ENCODE measurements around the gene PARVG.
"Not testable (repeated sequence)": the region's sequence is repeated elsewhere in the genome, so short reads cannot be mapped to it uniquely, and the experiment has no call there.

The PARVG gene

DNA sequence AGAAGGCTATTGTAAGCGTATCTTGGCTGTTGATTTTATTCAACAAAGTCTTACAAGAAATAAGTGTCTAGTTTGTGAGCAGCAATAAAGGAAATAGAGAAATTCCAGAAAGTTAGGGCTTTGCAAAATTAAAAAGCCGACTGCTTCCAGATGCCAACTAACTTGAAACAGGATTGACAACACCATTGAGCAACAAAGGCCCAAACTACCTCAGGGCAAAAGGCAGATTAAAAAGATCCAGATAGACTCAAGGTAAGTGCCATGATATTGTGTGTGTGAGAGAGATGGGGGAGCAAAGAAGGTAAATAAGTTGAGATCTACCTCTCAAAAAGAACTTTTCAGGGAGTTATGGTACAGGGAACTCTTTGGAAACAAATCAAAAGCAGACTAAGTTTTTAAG lies 49.1 kb downstream of the PARVG start:
- no peak for DNase-seq
- H2BK120ac ChIP-seq (ENCODE audit: low read depth, low read length), result no peak overlapping the region
- no peak overlapping the region for H2AK5ac ChIP-seq (ENCODE audit: low read length, severe bottlenecking)
- H3K9ac ChIP-seq (ENCODE audit: low read length), result no peak overlapping the region
- H3K9me3 ChIP-seq (ENCODE audit: control insufficient read depth, low read length), result peaks cover 14% of the 10 kb centered on the region
- H3K27me3 ChIP-seq (ENCODE audit: control insufficient read depth in 1 of 2, insufficient read depth in 1 of 2, low read length in 2 of 2), result peaks cover 0 to 17% of the 10 kb centered on the region in 2 experiments
- H3K14ac ChIP-seq (ENCODE audit: low read length in 2 of 2), result no peak overlapping the region
- no peak overlapping the region for H4K8ac ChIP-seq (ENCODE audit: low read length)
- H3K79me1 ChIP-seq (replicated peaks; ENCODE audit: low read length, poor library complexity, severe bottlenecking), result no peaks in the 10 kb centered on the region
- H3K23ac ChIP-seq (ENCODE audit: low read length in 2 of 2), result no peak overlapping the region
- no peak overlapping the region for H2BK15ac ChIP-seq (ENCODE audit: low read depth, poor library complexity, severe bottlenecking)
- no peak overlapping the region for H4K91ac ChIP-seq (ENCODE audit: low read length)
- no peak overlapping the region for H3K18ac ChIP-seq (ENCODE audit: low read depth in 1 of 2, low read length in 2 of 2)
- no peaks in the 10 kb centered on the region for H3K36me3 ChIP-seq (ENCODE audit: control insufficient read depth in 1 of 2, insufficient read depth in 2 of 2, low read depth in 1 of 2, low read length in 2 of 2)
- no peak overlapping the region for H3K4me3 ChIP-seq (ENCODE audit: insufficient read depth in 1 of 2, low read depth in 1 of 2, low read length in 2 of 2)
- 69% methylated on average over 2 of the region's 2 CpGs for WGBS
- no peak overlapping the region for H3K4ac ChIP-seq (ENCODE audit: low read depth in 1 of 2, low read length in 2 of 2)
- H2AFZ ChIP-seq (ENCODE audit: low read depth, low read length), result no peak overlapping the region
- H3K4me1 ChIP-seq (ENCODE audit: control insufficient read depth, insufficient read depth, low read depth, low read length), result no peaks in the 10 kb centered on the region
- H2BK5ac ChIP-seq (ENCODE audit: low read depth, low read length, poor library complexity, severe bottlenecking), result no peak overlapping the region
- H3K27ac ChIP-seq (ENCODE audit: low read length, poor library complexity, severe bottlenecking), result no peak overlapping the region
- H3K4me2 ChIP-seq (ENCODE audit: low read length, poor library complexity, severe bottlenecking), result no peak overlapping the region
- no peak overlapping the region for H2BK12ac ChIP-seq (ENCODE audit: low read length in 2 of 2)

- H3K79me1 ChIP-seq (replicated peaks; ENCODE audit: low read length, poor library complexity, severe bottlenecking), result no peaks in the 10 kb centered on the region
- DNase-seq, result no peak
- no peak overlapping the region for H4K91ac ChIP-seq (ENCODE audit: low read length)
- no peak overlapping the region for H3K18ac ChIP-seq (ENCODE audit: low read depth in 1 of 2, low read length in 2 of 2)
- no peak overlapping the region for H3K4ac ChIP-seq (ENCODE audit: low read depth in 1 of 2, low read length in 2 of 2)
- H3K9me3 ChIP-seq (ENCODE audit: control insufficient read depth, low read length), result peaks cover 14% of the 10 kb centered on the region
- no peaks in the 10 kb centered on the region for H3K4me1 ChIP-seq (ENCODE audit: control insufficient read depth, insufficient read depth, low read depth, low read length)
- no peak overlapping the region for H4K8ac ChIP-seq (ENCODE audit: low read length)
- no peak overlapping the region for H3K27ac ChIP-seq (ENCODE audit: low read length, poor library complexity, severe bottlenecking)
- no peak overlapping the region for H2BK5ac ChIP-seq (ENCODE audit: low read depth, low read length, poor library complexity, severe bottlenecking)
- no peak overlapping the region for H3K4me3 ChIP-seq (ENCODE audit: insufficient read depth in 1 of 2, low read depth in 1 of 2, low read length in 2 of 2)
- WGBS, result 76% methylated on average over 3 of the region's 4 CpGs
- H2AFZ ChIP-seq (ENCODE audit: low read depth, low read length), result no peak overlapping the region
- H2AK5ac ChIP-seq (ENCODE audit: low read length, severe bottlenecking), result no peak overlapping the region
- H3K23ac ChIP-seq (ENCODE audit: low read length in 2 of 2), result no peak overlapping the region
- H3K4me2 ChIP-seq (ENCODE audit: low read length, poor library complexity, severe bottlenecking), result no peak overlapping the region
- H3K14ac ChIP-seq (ENCODE audit: low read length in 2 of 2), result no peak overlapping the region
- no peak overlapping the region for H2BK120ac ChIP-seq (ENCODE audit: low read depth, low read length)
- no peak overlapping the region for H2BK12ac ChIP-seq (ENCODE audit: low read length in 2 of 2)
- H3K36me3 ChIP-seq (ENCODE audit: control insufficient read depth in 1 of 2, insufficient read depth in 2 of 2, low read depth in 1 of 2, low read length in 2 of 2), result no peaks in the 10 kb centered on the region
- H3K27me3 ChIP-seq (ENCODE audit: control insufficient read depth in 1 of 2, insufficient read depth in 1 of 2, low read length in 2 of 2), result peaks cover 0 to 3% of the 10 kb centered on the region in 2 experiments
- H2BK15ac ChIP-seq (ENCODE audit: low read depth, poor library complexity, severe bottlenecking), result no peak overlapping the region
- no peak overlapping the region for H3K9ac ChIP-seq (ENCODE audit: low read length)
Observed at GRCh38 chr22:44231233-44231632, 50.5 kb downstream of the PARVG start.

DNA sequence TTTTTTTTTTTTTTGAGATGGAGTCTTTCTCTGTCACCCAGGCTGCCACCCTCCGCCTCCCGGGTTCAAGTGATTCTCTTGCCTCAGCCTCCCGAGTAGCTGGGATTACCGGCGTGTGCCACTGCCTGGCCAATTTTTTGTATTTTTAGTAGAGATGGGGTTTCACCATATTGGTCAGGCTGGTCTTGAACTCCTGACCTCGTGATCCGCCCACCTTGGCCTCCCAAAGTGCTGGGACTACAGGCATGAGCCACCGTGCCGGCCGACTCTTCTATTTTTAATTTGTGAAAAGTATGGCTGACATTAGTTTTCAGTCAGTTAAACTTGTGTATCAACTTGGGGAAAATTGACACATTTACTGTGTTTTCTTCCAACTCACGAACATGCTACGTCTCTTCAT lies 53.6 kb downstream of the PARVG start:
- 98% methylated on average over 6 of the region's 12 CpGs for WGBS

DNA sequence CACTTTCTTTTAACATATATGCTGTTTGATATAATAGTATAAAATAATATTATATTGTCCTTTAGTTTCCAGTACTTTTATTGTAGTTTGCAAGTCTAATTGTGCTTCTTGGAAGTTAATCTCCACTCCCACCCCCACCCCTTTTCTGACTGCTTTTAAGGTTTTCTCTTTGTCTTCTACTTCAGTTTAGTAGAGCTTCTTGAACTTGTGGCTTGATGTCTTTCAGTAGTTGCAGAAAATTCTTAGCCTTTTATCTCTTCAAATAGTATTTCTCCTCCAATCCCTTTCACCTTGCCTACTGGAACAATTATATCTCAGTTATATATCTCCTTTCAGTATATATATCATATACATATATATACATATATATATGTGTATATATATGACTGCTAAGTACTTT lies 56.6 kb downstream of the PARVG start:
- Histone ChIP-seq H4K91ac (ENCODE audit: low read length) (no peak overlapping the region), H2BK5ac (ENCODE audit: low read depth, low read length, poor library complexity, severe bottlenecking) (no peak overlapping the region), H4K8ac (ENCODE audit: low read length) (no peak overlapping the region), H3K27ac (ENCODE audit: low read length, poor library complexity, severe bottlenecking) (no peak overlapping the region), H2AK5ac (ENCODE audit: low read length, severe bottlenecking) (no peak overlapping the region), H3K4me2 (ENCODE audit: low read length, poor library complexity, severe bottlenecking) (no peak overlapping the region), H2AFZ (ENCODE audit: low read depth, low read length) (no peak overlapping the region), H3K18ac (ENCODE audit: low read depth in 1 of 2, low read length in 2 of 2) (no peak overlapping the region), H3K4me3 (ENCODE audit: insufficient read depth in 1 of 2, low read depth in 1 of 2, low read length in 2 of 2) (no peak overlapping the region), H3K14ac (ENCODE audit: low read length in 2 of 2) (no peak overlapping the region), H2BK12ac (ENCODE audit: low read length in 2 of 2) (no peak overlapping the region), H3K36me3 (ENCODE audit: control insufficient read depth in 1 of 2, insufficient read depth in 2 of 2, low read depth in 1 of 2, low read length in 2 of 2) (no peaks in the 10 kb centered on the region), H3K9me3 (ENCODE audit: control insufficient read depth, low read length) (peaks cover 6% of the 10 kb centered on the region), H3K9ac (ENCODE audit: low read length) (no peak overlapping the region), H3K79me1 (replicated peaks; ENCODE audit: low read length, poor library complexity, severe bottlenecking) (no peaks in the 10 kb centered on the region), H3K27me3 (ENCODE audit: control insufficient read depth in 1 of 2, insufficient read depth in 1 of 2, low read length in 2 of 2) (no peaks in the 10 kb centered on the region), H2BK15ac (ENCODE audit: low read depth, poor library complexity, severe bottlenecking) (no peak overlapping the region), H3K4ac (ENCODE audit: low read depth in 1 of 2, low read length in 2 of 2) (no peak overlapping the region), H3K23ac (ENCODE audit: low read length in 2 of 2) (no peak overlapping the region), H2BK120ac (ENCODE audit: low read depth, low read length) (no peak overlapping the region), H3K4me1 (ENCODE audit: control insufficient read depth, insufficient read depth, low read depth, low read length) (no peaks in the 10 kb centered on the region)
- DNase-seq, result no peak

More for the DNA sequence above, 53.6 kb downstream of the PARVG start:
- not testable (repeated sequence) for H3K4me2 ChIP-seq (ENCODE audit: low read length, poor library complexity, severe bottlenecking); H4K91ac ChIP-seq (ENCODE audit: low read length); H3K18ac ChIP-seq (ENCODE audit: low read depth in 1 of 2, low read length in 2 of 2); H3K23ac ChIP-seq (ENCODE audit: low read length in 2 of 2); H3K14ac ChIP-seq (ENCODE audit: low read length in 2 of 2); H2AK5ac ChIP-seq (ENCODE audit: low read length, severe bottlenecking); DNase-seq; H3K4ac ChIP-seq (ENCODE audit: low read depth in 1 of 2, low read length in 2 of 2); H2BK120ac ChIP-seq (ENCODE audit: low read depth, low read length); H3K9ac ChIP-seq (ENCODE audit: low read length); H3K4me1 ChIP-seq (ENCODE audit: control insufficient read depth, insufficient read depth, low read depth, low read length); H3K27me3 ChIP-seq (ENCODE audit: control insufficient read depth in 1 of 2, insufficient read depth in 1 of 2, low read length in 2 of 2); H3K79me1 ChIP-seq (replicated peaks; ENCODE audit: low read length, poor library complexity, severe bottlenecking); H2BK5ac ChIP-seq (ENCODE audit: low read depth, low read length, poor library complexity, severe bottlenecking); H2BK15ac ChIP-seq (ENCODE audit: low read depth, poor library complexity, severe bottlenecking); H3K4me3 ChIP-seq (ENCODE audit: insufficient read depth in 1 of 2, low read depth in 1 of 2, low read length in 2 of 2); H3K27ac ChIP-seq (ENCODE audit: low read length, poor library complexity, severe bottlenecking); H2AFZ ChIP-seq (ENCODE audit: low read depth, low read length); H2BK12ac ChIP-seq (ENCODE audit: low read length in 2 of 2); H3K9me3 ChIP-seq (ENCODE audit: control insufficient read depth, low read length); H4K8ac ChIP-seq (ENCODE audit: low read length); H3K36me3 ChIP-seq (ENCODE audit: control insufficient read depth in 1 of 2, insufficient read depth in 2 of 2, low read depth in 1 of 2, low read length in 2 of 2)
